ENCODE results near the gene ADM5. TPM values are rescaled to one million over a fixed set of nuclear protein-coding genes. Genes with fewer than 3 reads are reported as not detected.

Gene ADM5
- polyA plus RNA-seq, 10 donors = 0.47 to 1.4 (median 0.93) TPM

Other genes starting within 250 kb of the ADM5 start
- 1 to 10 TPM in 6 of 10 donors, under 1 TPM in 4; 0.45 to 2.0 (median 1.1) TPM for gene SLC17A7, start 248.1 kb upstream of the ADM5 start, polyA plus RNA-seq (ENCODE audit: insufficient read length in 10 of 10)
- 10 to 100 TPM; 34.6 to 51.9 (median 37.9) TPM for gene PIH1D1, start 237.8 kb upstream of the ADM5 start, polyA plus RNA-seq (ENCODE audit: insufficient read length in 10 of 10)
- gene ALDH16A1, start 236.4 kb upstream of the ADM5 start, polyA plus RNA-seq (ENCODE audit: insufficient read length in 10 of 10) = 10 to 100 TPM in 7 of 10 donors, 1 to 10 TPM in 3; 6.0 to 17.8 (median 10.6) TPM
- 1 to 10 TPM; 2.2 to 8.1 (median 3.4) TPM for gene FLT3LG, start 215.4 kb upstream of the ADM5 start, polyA plus RNA-seq (ENCODE audit: insufficient read length in 10 of 10)
- 1,000 to 10,000 TPM; 3,542 to 5,037 (median 4,448) TPM for gene RPL13A, start 202.0 kb upstream of the ADM5 start, polyA plus RNA-seq (ENCODE audit: insufficient read length in 10 of 10)
- 1,000 to 10,000 TPM; 2,415 to 3,967 (median 3,509) TPM for gene RPS11, start 193.2 kb upstream of the ADM5 start, polyA plus RNA-seq (ENCODE audit: insufficient read length in 10 of 10)
- 100 to 1,000 TPM; 144 to 218 (median 175) TPM for gene FCGRT, start 176.9 kb upstream of the ADM5 start, polyA plus RNA-seq (ENCODE audit: insufficient read length in 10 of 10)
- gene RCN3, start 161.6 kb upstream of the ADM5 start, polyA plus RNA-seq (ENCODE audit: insufficient read length in 10 of 10) = 10 to 100 TPM; 37.0 to 96.6 (median 55.4) TPM
- gene NOSIP, start 109.0 kb upstream of the ADM5 start, polyA plus RNA-seq (ENCODE audit: insufficient read length in 10 of 10) = 10 to 100 TPM; 42.8 to 73.0 (median 54.0) TPM
- under 1 TPM; 0.22 to 0.81 (median 0.57) TPM for gene PRRG2, start 108.3 kb upstream of the ADM5 start, polyA plus RNA-seq (ENCODE audit: insufficient read length in 10 of 10)
- 10 to 100 TPM; 12.2 to 20.5 (median 16.1) TPM for gene PRR12, start 98.4 kb upstream of the ADM5 start, polyA plus RNA-seq (ENCODE audit: insufficient read length in 10 of 10)
- 10 to 100 TPM; 24.2 to 35.5 (median 30.9) TPM for gene RRAS, start 49.5 kb upstream of the ADM5 start, polyA plus RNA-seq (ENCODE audit: insufficient read length in 10 of 10)
- gene SCAF1, start 47.4 kb upstream of the ADM5 start, polyA plus RNA-seq (ENCODE audit: insufficient read length in 10 of 10) = 10 to 100 TPM; 19.3 to 32.8 (median 25.3) TPM
- 10 to 100 TPM; 25.2 to 44.4 (median 33.7) TPM for gene IRF3, start 23.7 kb upstream of the ADM5 start, polyA plus RNA-seq (ENCODE audit: insufficient read length in 10 of 10)
- 10 to 100 TPM; 21.3 to 32.7 (median 25.3) TPM for gene BCL2L12, start 23.7 kb upstream of the ADM5 start, polyA plus RNA-seq (ENCODE audit: insufficient read length in 10 of 10)
- gene PRMT1, start 12.3 kb upstream of the ADM5 start, polyA plus RNA-seq (ENCODE audit: insufficient read length in 10 of 10) = 100 to 1,000 TPM; 169 to 194 (median 184) TPM
- 10 to 100 TPM in 3 of 10 donors, 1 to 10 TPM in 7; 7.0 to 21.4 (median 9.7) TPM for gene CPT1C, start 1.5 kb downstream of the ADM5 start, polyA plus RNA-seq (ENCODE audit: insufficient read length in 10 of 10)
- gene TSKS, start 73.7 kb downstream of the ADM5 start, polyA plus RNA-seq (ENCODE audit: insufficient read length in 10 of 10) = 1 to 10 TPM in 2 of 10 donors, under 1 TPM in 8; 0.39 to 1.2 (median 0.81) TPM
- gene AP2A1, start 77.4 kb downstream of the ADM5 start, polyA plus RNA-seq (ENCODE audit: insufficient read length in 10 of 10) = 10 to 100 TPM; 47.9 to 61.1 (median 54.5) TPM
- 10 to 100 TPM; 13.3 to 21.5 (median 16.0) TPM for gene FUZ, start 123.7 kb downstream of the ADM5 start, polyA plus RNA-seq (ENCODE audit: insufficient read length in 10 of 10)
- 10 to 100 TPM; 22.4 to 33.5 (median 29.0) TPM for gene MED25, start 128.7 kb downstream of the ADM5 start, polyA plus RNA-seq (ENCODE audit: insufficient read length in 10 of 10)
- gene PTOV1, start 161.6 kb downstream of the ADM5 start, polyA plus RNA-seq (ENCODE audit: insufficient read length in 10 of 10) = 100 to 1,000 TPM; 162 to 212 (median 191) TPM
- 10 to 100 TPM; 17.2 to 41.4 (median 26.2) TPM for gene PNKP, start 178.0 kb downstream of the ADM5 start, polyA plus RNA-seq (ENCODE audit: insufficient read length in 10 of 10)
- gene AKT1S1, start 187.8 kb downstream of the ADM5 start, polyA plus RNA-seq (ENCODE audit: insufficient read length in 10 of 10) = 10 to 100 TPM; 27.4 to 39.4 (median 32.2) TPM
- gene TBC1D17, start 188.1 kb downstream of the ADM5 start, polyA plus RNA-seq (ENCODE audit: insufficient read length in 10 of 10) = 10 to 100 TPM; 28.2 to 39.9 (median 31.9) TPM
- gene IL4I1, start 207.3 kb downstream of the ADM5 start, polyA plus RNA-seq (ENCODE audit: insufficient read length in 10 of 10) = 1 to 10 TPM in 3 of 10 donors, under 1 TPM in 7; 0.46 to 1.2 (median 0.81) TPM
- 10 to 100 TPM; 14.5 to 30.1 (median 23.7) TPM for gene ATF5, start 239.6 kb downstream of the ADM5 start, polyA plus RNA-seq (ENCODE audit: insufficient read length in 10 of 10)
- 10 to 100 TPM; 39.3 to 61.8 (median 47.7) TPM for gene NUP62, start 239.9 kb downstream of the ADM5 start, polyA plus RNA-seq (ENCODE audit: insufficient read length in 10 of 10)